Measurements from ENCODE around the gene CX3CR1.

CX3CR1 gene

DNA sequence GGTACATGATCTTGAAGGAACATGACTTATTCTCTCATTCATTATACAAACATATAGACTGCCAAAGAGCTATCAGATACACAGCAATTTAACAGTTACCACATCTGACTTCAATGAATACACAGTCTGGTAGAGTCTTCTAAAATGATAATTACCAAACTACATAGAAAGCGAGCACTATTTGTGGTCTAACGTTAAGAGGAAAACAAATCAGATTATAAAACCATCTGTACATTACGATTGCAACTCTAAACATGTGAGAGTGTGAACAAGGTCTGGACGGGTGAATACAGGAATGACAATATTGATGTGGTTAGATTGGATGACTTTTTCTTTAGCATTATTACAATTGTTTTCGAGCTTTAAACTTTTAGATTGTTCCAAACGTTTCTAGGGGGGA lies 16.3 kb downstream of the CX3CR1 start:
- Histone ChIP-seq H3K9me3 (ENCODE audit: severe bottlenecking) (no peaks in the 10 kb centered on the region), H3K36me3 (ENCODE audit: low read depth) (no peaks in the 10 kb centered on the region), H3K27me3 (ENCODE audit: insufficient read depth, poor library complexity, severe bottlenecking) (peaks cover 4% of the 10 kb centered on the region), H3K27ac (ENCODE audit: poor library complexity, severe bottlenecking) (no peak overlapping the region), H3K4me3 (ENCODE audit: severe bottlenecking) (no peak overlapping the region), H3K4me1 (ENCODE audit: insufficient read depth, poor library complexity, severe bottlenecking) (peaks cover 8% of the 10 kb centered on the region)
- DNase-seq (ENCODE audit: low spot score) (no peak), ATAC-seq (ENCODE audit: low read depth) (no peak)
- TF ChIP-seq, protein P1, sequence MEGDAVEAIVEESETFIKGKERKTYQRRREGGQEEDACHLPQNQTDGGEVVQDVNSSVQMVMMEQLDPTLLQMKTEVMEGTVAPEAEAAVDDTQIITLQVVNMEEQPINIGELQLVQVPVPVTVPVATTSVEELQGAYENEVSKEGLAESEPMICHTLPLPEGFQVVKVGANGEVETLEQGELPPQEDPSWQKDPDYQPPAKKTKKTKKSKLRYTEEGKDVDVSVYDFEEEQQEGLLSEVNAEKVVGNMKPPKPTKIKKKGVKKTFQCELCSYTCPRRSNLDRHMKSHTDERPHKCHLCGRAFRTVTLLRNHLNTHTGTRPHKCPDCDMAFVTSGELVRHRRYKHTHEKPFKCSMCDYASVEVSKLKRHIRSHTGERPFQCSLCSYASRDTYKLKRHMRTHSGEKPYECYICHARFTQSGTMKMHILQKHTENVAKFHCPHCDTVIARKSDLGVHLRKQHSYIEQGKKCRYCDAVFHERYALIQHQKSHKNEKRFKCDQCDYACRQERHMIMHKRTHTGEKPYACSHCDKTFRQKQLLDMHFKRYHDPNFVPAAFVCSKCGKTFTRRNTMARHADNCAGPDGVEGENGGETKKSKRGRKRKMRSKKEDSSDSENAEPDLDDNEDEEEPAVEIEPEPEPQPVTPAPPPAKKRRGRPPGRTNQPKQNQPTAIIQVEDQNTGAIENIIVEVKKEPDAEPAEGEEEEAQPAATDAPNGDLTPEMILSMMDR (IDR thresholded peaks at IDR 0.05; ENCODE audit: poor library complexity, severe bottlenecking) = no peak

- peaks cover 4% of the 10 kb centered on the region for H3K27me3 ChIP-seq (ENCODE audit: insufficient read depth, poor library complexity, severe bottlenecking)
- H3K27ac ChIP-seq (ENCODE audit: poor library complexity, severe bottlenecking) = no peak overlapping the region
- no peaks in the 10 kb centered on the region for H3K9me3 ChIP-seq (ENCODE audit: severe bottlenecking)
- TF ChIP-seq, protein P1 (IDR thresholded peaks at IDR 0.05; ENCODE audit: poor library complexity, severe bottlenecking) = no peak
- no peak overlapping the region for H3K4me3 ChIP-seq (ENCODE audit: severe bottlenecking)
- H3K4me1 ChIP-seq (ENCODE audit: insufficient read depth, poor library complexity, severe bottlenecking) = peaks cover 8% of the 10 kb centered on the region
- DNase-seq (ENCODE audit: low spot score) = no peak
- H3K36me3 ChIP-seq (ENCODE audit: low read depth) = no peaks in the 10 kb centered on the region
- ATAC-seq (ENCODE audit: low read depth) = no peak
These were observed 17.0 kb downstream of the CX3CR1 start for GRCh38 chr3:39262846-39263245.

DNA sequence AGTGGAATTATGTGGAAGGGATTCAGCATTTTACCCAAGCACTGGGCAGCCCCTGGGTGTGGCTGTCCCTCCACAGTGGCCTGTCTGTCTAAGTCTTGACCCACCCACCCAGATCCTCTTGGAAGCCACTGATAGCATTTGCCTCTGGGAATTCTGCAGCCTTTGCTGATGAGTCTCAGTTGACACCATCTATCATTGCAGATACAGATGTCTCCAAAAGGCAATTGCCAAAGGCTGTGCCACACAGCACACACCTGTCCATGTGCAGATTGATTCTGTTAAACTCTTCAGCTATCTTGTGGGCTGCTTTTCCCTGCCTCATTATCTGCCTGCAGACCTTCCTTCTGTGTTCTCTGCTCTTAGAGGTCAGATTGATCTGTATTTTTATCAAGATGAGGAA lies 18.1 kb downstream of the CX3CR1 start:
- no peaks in the 10 kb centered on the region for H3K36me3 ChIP-seq (ENCODE audit: low read depth)
- no peak for DNase-seq (ENCODE audit: low spot score)
- TF ChIP-seq, protein P1 (IDR thresholded peaks at IDR 0.05; ENCODE audit: poor library complexity, severe bottlenecking) = no peak
- no peak overlapping the region for H3K27ac ChIP-seq (ENCODE audit: poor library complexity, severe bottlenecking)
- H3K4me1 ChIP-seq (ENCODE audit: insufficient read depth, poor library complexity, severe bottlenecking) = peaks cover 8% of the 10 kb centered on the region
- no peak for ATAC-seq (ENCODE audit: low read depth)
- no peak overlapping the region for H3K4me3 ChIP-seq (ENCODE audit: severe bottlenecking)
- no peaks in the 10 kb centered on the region for H3K9me3 ChIP-seq (ENCODE audit: severe bottlenecking)
- peaks cover 4% of the 10 kb centered on the region for H3K27me3 ChIP-seq (ENCODE audit: insufficient read depth, poor library complexity, severe bottlenecking)

DNA sequence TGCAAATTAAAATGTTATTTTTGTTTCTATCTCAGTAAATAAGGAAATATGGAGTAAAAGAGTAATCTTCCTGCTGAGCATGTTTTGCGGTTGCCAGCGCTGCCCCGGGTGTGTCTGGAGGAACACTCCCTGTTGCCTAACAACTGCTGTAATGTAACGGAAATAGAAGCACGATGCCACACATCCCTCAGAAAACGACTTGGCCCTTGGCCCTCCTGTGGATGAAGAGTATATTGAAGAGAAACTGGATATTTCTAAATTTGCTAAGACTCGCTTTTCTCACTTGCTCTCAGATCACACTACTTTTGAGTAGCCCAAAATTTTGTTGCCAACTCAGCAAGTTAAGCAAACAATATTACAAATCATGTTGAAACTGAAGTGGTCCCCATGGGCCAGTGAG lies 18.9 kb downstream of the CX3CR1 start:
- no peak overlapping the region for H3K4me3 ChIP-seq (ENCODE audit: severe bottlenecking)
- no peaks in the 10 kb centered on the region for H3K36me3 ChIP-seq (ENCODE audit: low read depth)
- peak; percentile 88 for DNase-seq (ENCODE audit: low spot score)
- no peaks in the 10 kb centered on the region for H3K9me3 ChIP-seq (ENCODE audit: severe bottlenecking)
- H3K27ac ChIP-seq (ENCODE audit: poor library complexity, severe bottlenecking) = no peak overlapping the region
- TF ChIP-seq, protein P1 (IDR thresholded peaks at IDR 0.05; ENCODE audit: poor library complexity, severe bottlenecking) = peak; percentile 64
- ATAC-seq (ENCODE audit: low read depth) = peak; percentile 99
- peaks cover 4% of the 10 kb centered on the region for H3K27me3 ChIP-seq (ENCODE audit: insufficient read depth, poor library complexity, severe bottlenecking)
- peaks cover 8% of the 10 kb centered on the region for H3K4me1 ChIP-seq (ENCODE audit: insufficient read depth, poor library complexity, severe bottlenecking)

DNA sequence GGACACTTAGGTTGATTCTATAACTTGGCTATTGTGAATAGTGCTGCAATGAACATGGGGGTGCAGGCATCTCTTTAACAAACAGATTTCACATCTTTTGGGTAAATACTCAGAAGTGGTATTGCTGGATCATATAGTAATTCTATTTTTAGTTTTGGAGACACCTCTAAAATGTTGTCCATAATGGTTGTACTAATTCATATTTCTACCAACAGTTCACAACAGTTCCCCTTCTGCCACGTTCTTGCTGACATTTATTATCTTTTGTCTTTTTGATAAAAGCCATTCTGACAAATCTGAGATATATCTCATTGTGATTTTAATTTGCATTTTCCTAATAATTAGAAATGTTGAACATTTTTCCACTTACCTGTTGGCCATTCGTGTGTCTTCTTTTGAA lies 19.5 kb downstream of the CX3CR1 start:
- TF ChIP-seq, protein P1 (IDR thresholded peaks at IDR 0.05; ENCODE audit: poor library complexity, severe bottlenecking) = no peak
- H3K9me3 ChIP-seq (ENCODE audit: severe bottlenecking) = no peaks in the 10 kb centered on the region
- H3K27me3 ChIP-seq (ENCODE audit: insufficient read depth, poor library complexity, severe bottlenecking) = peaks cover 4% of the 10 kb centered on the region
- no peak for DNase-seq (ENCODE audit: low spot score)
- no peak overlapping the region for H3K27ac ChIP-seq (ENCODE audit: poor library complexity, severe bottlenecking)
- H3K4me3 ChIP-seq (ENCODE audit: severe bottlenecking) = no peak overlapping the region
- no peak for ATAC-seq (ENCODE audit: low read depth)
- H3K4me1 ChIP-seq (ENCODE audit: insufficient read depth, poor library complexity, severe bottlenecking) = peaks cover 8% of the 10 kb centered on the region
- H3K36me3 ChIP-seq (ENCODE audit: low read depth) = no peaks in the 10 kb centered on the region

Measured in RWPE2 (cell line).